ENCODE measurements around the gene MRPL19. TPM values are rescaled to one million over a fixed set of nuclear protein-coding genes. Genes with fewer than 3 reads are reported as not detected.

The MRPL19 gene
- total RNA-seq, 1 experiment from 2014 or later = 98.4 TPM

DNA sequence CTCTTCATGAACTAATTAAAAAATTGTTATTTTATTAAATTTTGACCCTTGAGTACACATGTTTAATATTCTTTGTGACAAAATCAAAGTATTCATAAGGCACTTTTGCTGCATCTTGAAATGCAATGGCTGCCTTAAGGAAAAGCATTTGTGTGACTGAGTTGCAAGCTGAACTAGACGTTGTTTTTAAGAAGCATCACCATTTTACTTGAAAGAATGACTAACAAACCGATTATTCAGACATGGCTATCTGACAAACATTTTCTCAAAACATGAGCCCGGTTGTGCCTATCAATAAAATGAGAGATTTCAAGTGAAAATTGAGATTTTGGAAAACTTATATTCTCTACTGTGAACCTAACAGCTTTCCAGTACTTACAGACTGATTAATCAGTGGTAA, 61.3 kb downstream of the MRPL19 start:
- no peak for DNase-seq (ENCODE audit: low spot score)
- H3K4me1 ChIP-seq (ENCODE audit: insufficient read depth, low read length, poor library complexity, severe bottlenecking) = no peaks in the 10 kb centered on the region
- H3K9me3 ChIP-seq (ENCODE audit: low read depth, low read length, poor library complexity, severe bottlenecking) = no peaks in the 10 kb centered on the region
- intact Hi-C loops (cut with micrococcal nuclease; ENCODE audit: unreplicated experiment) = no loop called here
- H3K27ac ChIP-seq (ENCODE audit: low read depth, low read length, poor library complexity, severe bottlenecking) = no peak overlapping the region
- ChIA-PET POLR2A (ENCODE audit: low non-redundant PET) (no interaction called here), CTCF (no interaction called here)
- TF ChIP-seq EZH2 (IDR thresholded peaks at IDR 0.05; ENCODE audit: borderline replicate concordance, low read depth, low read length, poor library complexity, severe bottlenecking) = no peak
- TF ChIP-seq, protein P1, sequence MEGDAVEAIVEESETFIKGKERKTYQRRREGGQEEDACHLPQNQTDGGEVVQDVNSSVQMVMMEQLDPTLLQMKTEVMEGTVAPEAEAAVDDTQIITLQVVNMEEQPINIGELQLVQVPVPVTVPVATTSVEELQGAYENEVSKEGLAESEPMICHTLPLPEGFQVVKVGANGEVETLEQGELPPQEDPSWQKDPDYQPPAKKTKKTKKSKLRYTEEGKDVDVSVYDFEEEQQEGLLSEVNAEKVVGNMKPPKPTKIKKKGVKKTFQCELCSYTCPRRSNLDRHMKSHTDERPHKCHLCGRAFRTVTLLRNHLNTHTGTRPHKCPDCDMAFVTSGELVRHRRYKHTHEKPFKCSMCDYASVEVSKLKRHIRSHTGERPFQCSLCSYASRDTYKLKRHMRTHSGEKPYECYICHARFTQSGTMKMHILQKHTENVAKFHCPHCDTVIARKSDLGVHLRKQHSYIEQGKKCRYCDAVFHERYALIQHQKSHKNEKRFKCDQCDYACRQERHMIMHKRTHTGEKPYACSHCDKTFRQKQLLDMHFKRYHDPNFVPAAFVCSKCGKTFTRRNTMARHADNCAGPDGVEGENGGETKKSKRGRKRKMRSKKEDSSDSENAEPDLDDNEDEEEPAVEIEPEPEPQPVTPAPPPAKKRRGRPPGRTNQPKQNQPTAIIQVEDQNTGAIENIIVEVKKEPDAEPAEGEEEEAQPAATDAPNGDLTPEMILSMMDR (conservative IDR thresholded peaks at IDR 0.05; ENCODE audit: low read depth, low read length) = no peak
- peaks cover 30% of the 10 kb centered on the region for H3K36me3 ChIP-seq (ENCODE audit: insufficient read depth, low read length, poor library complexity, severe bottlenecking)
- no peak overlapping the region for H3K4me3 ChIP-seq (ENCODE audit: low read depth, low read length, poor library complexity, severe bottlenecking)
- BruUV-seq (replicated peaks) = no TSS peak
- no peaks in the 10 kb centered on the region for H3K27me3 ChIP-seq (replicated peaks; ENCODE audit: insufficient read depth, low read depth, low read length, poor library complexity)

DNA sequence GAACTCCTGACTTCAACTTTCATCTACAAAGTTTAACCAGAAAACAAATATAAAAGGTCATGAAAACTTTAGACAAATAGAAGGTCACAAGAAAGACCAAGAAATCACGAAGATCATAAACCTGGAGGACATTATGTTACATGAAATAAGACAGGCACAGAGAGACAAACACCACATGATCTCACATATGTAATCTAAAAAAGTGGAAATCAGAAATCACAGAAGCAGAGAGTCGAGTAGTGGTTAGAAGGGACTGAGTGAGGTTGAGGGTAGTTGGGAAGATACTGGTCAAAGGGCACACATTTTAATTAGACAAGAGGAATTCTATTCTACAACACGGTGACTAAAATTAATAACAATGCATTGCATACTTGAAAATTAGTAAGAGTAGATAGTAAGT, 62.7 kb downstream of the MRPL19 start:
- Histone ChIP-seq H3K27ac (ENCODE audit: low read depth, low read length, poor library complexity, severe bottlenecking) (peak overlapping the region; percentile 7), H3K9me3 (ENCODE audit: low read depth, low read length, poor library complexity, severe bottlenecking) (no peaks in the 10 kb centered on the region), H3K36me3 (ENCODE audit: insufficient read depth, low read length, poor library complexity, severe bottlenecking) (peaks cover 17% of the 10 kb centered on the region), H3K27me3 (replicated peaks; ENCODE audit: insufficient read depth, low read depth, low read length, poor library complexity) (no peaks in the 10 kb centered on the region), H3K4me3 (ENCODE audit: low read depth, low read length, poor library complexity, severe bottlenecking) (peak overlapping the region; percentile 62), H3K4me1 (ENCODE audit: insufficient read depth, low read length, poor library complexity, severe bottlenecking) (no peaks in the 10 kb centered on the region)
- BruUV-seq (replicated peaks) = no TSS peak
- DNase-seq (ENCODE audit: low spot score) = no peak
- POLR2A ChIA-PET (ENCODE audit: low non-redundant PET) = no interaction called here
- CTCF ChIA-PET = no interaction called here
- no peak for TF ChIP-seq EZH2 (IDR thresholded peaks at IDR 0.05; ENCODE audit: borderline replicate concordance, low read depth, low read length, poor library complexity, severe bottlenecking)
- TF ChIP-seq, protein P1 (conservative IDR thresholded peaks at IDR 0.05; ENCODE audit: low read depth, low read length) = no peak
- intact Hi-C loops (cut with micrococcal nuclease; ENCODE audit: unreplicated experiment) = no loop called here

DNA sequence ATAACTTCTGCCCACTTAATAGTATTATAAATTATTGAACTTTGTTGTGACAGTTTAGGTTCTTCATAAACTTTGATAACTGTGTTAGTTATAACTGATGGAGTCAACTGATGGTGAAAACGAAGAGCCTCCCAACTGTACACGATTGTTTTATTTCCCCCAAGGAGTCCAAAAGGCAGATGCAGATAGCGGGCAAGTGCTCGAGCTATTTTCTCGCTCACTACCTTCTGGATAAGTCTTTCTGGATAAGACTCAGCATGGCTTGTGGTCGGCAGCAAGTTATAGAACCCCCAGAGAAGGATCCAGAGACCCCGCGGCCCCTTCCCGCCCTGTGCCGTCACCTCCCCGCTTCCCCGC, 63.6 kb downstream of the MRPL19 start:
- ChIA-PET CTCF (no interaction called here), POLR2A (ENCODE audit: low non-redundant PET) (no interaction called here)
- H3K27me3 ChIP-seq (replicated peaks; ENCODE audit: insufficient read depth, low read depth, low read length, poor library complexity) = no peaks in the 10 kb centered on the region
- no peaks in the 10 kb centered on the region for H3K4me1 ChIP-seq (ENCODE audit: insufficient read depth, low read length, poor library complexity, severe bottlenecking)
- TF ChIP-seq EZH2 (IDR thresholded peaks at IDR 0.05; ENCODE audit: borderline replicate concordance, low read depth, low read length, poor library complexity, severe bottlenecking) = no peak
- TF ChIP-seq, protein P1 (conservative IDR thresholded peaks at IDR 0.05; ENCODE audit: low read depth, low read length) = no peak
- H3K27ac ChIP-seq (ENCODE audit: low read depth, low read length, poor library complexity, severe bottlenecking) = peak overlapping the region; percentile 96
- intact Hi-C loops (cut with micrococcal nuclease; ENCODE audit: unreplicated experiment) = no loop called here
- TSS peak; percentile 67 for BruUV-seq (replicated peaks)
- no peak for DNase-seq (ENCODE audit: low spot score)
- H3K36me3 ChIP-seq (ENCODE audit: insufficient read depth, low read length, poor library complexity, severe bottlenecking) = peaks cover 10% of the 10 kb centered on the region
- H3K9me3 ChIP-seq (ENCODE audit: low read depth, low read length, poor library complexity, severe bottlenecking) = no peaks in the 10 kb centered on the region
- H3K4me3 ChIP-seq (ENCODE audit: low read depth, low read length, poor library complexity, severe bottlenecking) = peak overlapping the region; percentile 62

All from A673 (cell line).